GM21576 (cell line): Measurements from ENCODE around the gene GJA3.
A peak's percentile ranks its signal among the peaks of the same experiment; 100 is the strongest.

Source experiments
- ATAC-seq: cut with Tn5 transposase; IDR thresholded peaks from one replicate; pipeline ENCODE4 v1.9.1; 2021; ENCODE audit warnings: mild to moderate bottlenecking, moderate library complexity; ENCODE audit not compliant: unreplicated experiment

GJA3 gene

DNA sequence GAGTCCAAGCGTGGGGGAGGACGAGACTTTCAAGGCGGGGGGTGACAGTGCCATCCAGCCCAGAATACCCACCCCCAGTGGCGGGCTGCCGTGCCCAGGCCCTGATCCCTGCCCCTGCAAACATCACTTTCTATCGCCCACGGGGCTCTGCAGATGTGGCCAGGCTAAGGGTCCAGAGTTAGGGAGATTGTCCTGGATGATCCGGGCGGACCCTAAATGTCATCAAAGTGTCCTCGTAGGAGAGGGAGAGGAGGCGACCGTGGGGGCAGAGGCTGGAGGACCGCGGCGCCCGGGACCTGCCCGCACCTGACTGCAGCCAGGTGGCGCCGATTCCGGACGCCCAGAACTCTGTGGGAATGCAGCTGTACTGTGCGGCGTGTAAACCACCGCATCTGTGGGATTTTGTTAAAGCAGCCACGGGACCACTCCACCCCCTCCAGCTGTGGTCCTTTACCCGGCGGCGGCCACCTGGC, 32.4 kb downstream of the GJA3 start:
- peak; percentile 25 for ATAC-seq

- peak; percentile 56 for ATAC-seq
Observed at GRCh38 chr13:20127562-20128458, 33.0 kb downstream of the GJA3 start.

DNA sequence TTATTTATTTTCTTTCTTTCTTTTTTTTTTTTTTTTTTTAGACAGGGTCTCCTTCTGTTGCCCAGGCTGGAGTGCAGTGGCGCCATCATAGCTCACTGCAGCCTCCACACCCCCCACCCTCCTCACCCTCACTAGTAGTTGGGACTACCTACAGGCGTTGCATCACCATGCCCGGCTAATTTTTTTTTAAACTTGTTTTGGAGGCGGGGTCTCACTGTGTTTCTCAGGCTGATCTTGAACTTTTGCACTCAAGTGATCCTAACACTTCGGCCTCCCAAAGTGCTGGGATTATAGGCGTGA, 33.6 kb downstream of the GJA3 start:
- peak; percentile 11 for ATAC-seq

DNA sequence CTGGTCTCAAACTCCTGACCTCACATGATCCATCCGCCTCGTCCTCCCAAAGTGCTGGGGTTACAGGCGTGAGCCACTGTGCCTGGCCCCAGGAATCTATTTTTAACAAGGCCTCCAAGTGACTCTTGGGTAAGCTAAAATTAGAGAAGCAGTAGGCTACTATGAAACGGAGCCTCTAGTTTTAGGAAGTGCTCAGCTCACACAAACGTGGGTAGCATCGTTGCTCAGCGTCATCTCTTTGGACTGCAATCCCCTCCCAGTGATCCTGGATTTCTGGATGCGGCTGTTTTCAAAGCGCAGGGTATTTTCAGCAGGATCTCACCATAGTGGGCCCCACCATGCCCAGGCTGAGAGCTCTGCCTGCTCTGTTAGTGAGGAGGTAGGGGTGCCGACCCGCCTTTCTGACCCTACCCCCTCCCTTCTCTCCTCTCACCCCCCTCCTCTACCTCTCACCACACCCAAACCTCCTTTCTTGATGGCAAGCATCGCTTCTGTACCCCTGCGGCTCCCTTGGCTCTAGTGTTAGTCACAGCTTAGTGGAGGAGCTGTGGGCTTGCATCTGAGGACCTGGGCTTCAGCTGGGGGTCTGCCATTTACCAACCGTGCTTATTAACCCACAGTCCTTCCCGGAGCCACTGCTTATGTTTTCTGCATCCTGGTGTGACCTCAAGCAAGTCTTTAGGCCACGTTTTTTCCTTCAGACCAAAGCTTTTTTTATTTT, 34.2 kb downstream of the GJA3 start:
- ATAC-seq, result no peak

DNA sequence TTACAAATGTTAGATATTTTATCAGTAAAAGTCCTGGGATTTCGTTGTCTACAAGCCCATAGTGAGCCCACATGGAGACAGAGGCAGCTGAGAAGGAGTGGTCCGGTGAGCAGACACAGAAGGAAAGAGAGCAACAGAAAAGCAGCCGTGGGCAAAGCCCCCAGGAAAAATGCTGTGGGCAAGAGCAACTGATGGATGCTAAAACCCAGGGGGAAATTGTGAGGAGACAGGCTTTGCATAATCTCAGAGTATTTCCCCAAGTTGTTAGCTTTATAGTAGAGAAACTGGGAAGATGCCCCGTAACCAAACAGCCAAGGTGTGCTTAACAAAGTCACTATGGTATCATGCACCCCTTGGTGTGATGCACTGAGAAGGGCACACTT, 35.1 kb downstream of the GJA3 start:
- no peak for ATAC-seq

DNA sequence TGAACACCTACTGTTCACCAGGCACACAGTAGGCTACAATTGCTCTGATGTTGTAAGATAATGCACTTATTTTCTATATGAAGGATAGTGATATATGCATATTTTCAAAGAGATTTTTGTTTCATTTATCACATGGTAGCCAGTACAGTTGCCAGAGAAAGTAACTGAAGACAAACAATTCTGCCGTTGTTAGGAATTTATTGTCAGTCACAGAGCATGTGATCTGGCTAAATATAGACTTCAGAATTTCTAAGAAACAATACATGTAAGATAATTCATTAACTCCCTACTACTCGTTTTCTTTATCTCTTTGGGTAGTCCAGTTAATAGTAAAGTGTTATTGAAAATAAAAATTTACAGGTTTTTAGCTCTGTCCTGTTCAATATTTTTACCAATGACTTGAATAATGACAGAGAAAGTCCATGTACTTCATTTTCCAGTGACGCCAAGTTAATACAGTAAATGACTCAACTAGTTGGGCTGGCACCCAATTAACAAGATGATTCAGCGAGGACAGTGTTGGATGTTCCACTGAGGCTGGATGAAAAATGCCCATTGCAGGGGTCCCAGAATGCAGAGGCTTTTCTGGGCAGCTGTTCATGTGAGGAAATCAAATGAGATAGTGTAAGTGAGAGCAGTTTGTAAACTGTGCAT, 35.6 kb downstream of the GJA3 start:
- no peak for ATAC-seq

GRCh38 chr13:20124303-20124702, 36.5 kb downstream of the GJA3 start:
- no peak for ATAC-seq

DNA sequence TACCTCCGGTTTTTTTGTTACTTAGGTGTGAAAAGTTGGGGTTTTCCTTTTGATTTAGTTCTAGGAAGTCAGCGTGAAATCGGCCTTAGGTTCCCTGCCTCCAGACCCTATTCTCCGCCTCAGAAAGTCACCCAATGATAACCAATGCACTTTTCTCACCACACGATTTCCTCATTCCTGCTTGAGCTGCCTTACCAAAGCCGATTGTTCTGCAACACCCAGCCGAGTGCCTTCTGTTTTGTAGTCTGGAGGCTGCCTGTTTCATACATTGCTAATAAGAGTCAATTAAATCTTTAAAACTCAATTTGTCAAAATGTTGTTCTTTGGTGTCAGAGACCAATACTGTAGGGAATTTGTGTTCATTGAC, 39.7 kb downstream of the GJA3 start:
- no peak for ATAC-seq

DNA sequence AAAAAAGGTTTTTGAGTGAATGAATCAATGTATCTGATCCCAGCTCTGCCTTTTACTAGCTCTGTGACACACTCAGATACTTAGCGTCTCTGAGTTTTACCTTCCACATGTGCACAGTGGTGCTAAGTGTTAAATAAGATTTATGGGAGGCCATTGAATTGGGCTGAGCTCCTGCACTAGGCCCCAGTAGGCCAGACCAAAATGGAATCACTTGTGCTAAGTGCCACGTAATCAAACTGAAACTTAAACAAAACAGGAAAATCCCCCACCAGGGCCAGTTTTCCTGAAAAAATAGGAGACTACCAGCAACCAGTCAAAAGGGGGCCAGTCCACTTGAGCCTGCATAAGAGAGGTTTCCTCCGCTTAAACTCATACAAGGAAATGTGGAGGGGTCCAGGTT, 40.9 kb downstream of the GJA3 start:
- no peak for ATAC-seq

DNA sequence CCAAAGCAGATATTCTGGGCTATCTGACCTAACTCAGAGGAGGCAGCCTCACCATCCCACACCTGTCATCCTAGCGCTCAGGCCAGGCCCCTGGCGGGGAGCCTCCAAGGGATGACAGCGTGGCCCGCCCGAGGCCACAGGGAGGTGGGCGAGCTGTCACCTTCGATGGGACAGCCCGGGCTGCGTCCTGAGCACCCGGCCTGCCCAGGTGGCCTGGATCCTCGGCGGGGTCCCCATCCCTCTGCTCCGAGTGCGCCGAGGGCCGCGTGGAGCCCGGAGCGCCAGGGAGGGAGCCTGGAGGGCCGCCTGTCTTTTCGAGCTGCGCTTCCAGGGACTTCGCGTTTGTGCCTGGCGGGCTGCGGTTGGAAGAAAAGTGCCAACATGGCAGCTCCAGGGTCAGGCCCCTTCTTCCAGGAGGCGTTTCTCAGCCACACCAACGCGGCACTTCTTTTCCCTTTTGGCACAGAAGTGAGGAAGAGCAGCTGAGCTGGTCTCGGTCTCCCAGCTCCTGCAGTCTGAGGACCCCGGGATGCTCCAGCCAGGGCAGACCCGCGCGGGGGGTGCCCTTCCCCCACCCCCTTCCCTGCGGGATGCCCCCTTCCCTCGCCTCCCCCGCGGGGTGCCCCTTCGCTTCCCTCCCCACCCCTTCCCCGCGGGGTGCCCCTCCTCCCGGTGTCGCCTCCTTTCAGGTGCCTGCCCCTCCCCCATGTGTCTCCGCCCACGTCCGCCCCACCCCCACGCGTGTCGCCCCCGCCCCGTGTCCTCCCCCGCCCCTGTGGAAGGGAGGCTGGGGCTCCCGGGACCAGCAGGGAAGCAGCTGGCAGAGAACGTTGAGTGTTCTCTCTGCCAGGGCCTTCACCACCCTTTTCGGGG, 42.3 kb downstream of the GJA3 start:
- no peak for ATAC-seq

DNA sequence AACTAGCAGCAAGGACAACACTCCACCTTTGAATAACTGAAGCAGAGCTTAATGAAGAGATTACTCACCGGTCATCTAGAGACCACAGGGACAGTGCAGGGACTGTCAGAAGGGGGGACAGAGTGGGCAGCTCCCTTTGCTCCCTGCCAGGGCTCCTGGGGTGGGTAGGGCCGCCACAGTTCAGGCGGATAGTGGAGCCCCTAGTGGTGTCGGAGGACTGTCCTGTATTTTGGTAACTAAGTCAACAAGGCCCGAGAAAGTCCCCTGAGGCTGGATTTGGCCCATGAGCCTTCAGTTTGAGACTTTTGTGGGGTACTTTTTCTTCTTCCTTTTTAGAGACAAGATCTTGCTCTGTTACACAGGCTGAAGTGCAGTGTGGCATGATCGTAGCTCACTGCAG, 44.6 kb downstream of the GJA3 start:
- no peak for ATAC-seq

DNA sequence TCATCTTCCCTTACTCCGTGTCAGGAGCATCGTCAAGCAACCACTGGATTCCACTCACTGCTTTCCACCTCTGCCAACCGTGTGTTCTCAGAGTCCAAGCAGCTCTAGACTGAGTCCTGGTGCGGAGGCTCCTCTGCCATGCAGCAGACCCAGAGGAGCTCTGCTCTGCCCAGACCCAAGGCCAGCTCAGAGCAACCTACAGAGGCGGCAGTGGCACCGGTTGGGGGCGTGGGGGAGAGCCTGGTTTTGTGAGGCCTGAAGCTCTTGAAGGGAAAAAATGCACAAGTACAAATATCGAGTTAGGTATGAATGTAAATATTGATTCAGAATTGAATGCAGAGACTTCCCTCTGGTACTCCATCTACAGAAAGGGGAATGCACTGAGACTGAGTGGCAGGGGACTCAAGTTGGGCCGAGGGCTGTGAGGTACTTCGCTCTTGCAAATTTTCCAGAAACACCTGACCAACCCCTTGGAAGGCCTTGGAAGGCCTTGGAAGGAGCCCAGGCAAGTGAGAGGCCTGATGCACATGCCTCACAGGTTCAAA, 46.7 kb downstream of the GJA3 start:
- ATAC-seq, result no peak

DNA sequence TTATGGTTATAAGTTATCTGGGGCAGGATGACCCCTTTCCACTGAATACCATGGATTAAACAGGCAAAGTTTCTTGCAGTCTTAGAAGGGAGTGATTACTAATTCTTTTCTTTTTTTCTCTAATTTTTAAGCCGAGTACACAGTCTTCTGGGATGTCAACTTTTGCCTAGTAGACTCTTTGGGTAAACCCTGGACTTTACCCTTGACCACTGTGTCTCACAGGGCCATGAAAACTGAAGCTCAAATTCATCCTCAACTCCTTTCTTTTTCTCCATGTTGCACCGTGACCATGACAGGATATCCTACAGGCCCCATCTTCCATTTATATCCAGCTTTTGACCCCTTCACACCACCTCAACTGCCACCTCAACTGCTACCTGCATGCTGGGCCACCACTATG, 51.8 kb downstream of the GJA3 start:
- ATAC-seq, result no peak

GRCh38 chr13:20106742-20107141, 54.1 kb downstream of the GJA3 start:
- no peak for ATAC-seq

GRCh38 chr13:20105161-20105689, 55.6 kb downstream of the GJA3 start:
- ATAC-seq, result no peak

- no peak for ATAC-seq
Observed at GRCh38 chr13:20102525-20103180, 58.2 kb downstream of the GJA3 start.

GRCh38 chr13:20101467-20102316, 59.2 kb downstream of the GJA3 start:
- no peak for ATAC-seq

DNA sequence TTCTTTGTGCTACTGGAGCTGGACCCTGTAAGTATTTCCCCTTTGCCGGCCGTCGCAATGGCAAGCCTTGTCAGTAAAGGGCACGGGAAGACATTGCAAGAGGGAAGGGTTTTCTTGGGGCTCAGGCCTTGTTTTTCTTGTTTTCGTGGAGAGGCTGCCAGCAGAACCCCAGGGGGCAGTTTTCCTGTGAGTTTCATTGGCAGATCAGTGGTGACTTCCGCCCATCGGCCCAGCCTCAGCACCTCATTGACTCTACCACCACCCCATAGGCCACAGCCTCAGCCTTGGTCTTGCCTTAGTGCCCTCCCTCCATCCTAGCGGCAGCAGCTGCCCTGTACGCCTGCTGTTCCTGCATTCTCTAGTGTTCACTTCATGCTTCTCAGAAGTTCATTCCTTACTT, 61.5 kb downstream of the GJA3 start:
- ATAC-seq, result no peak

DNA sequence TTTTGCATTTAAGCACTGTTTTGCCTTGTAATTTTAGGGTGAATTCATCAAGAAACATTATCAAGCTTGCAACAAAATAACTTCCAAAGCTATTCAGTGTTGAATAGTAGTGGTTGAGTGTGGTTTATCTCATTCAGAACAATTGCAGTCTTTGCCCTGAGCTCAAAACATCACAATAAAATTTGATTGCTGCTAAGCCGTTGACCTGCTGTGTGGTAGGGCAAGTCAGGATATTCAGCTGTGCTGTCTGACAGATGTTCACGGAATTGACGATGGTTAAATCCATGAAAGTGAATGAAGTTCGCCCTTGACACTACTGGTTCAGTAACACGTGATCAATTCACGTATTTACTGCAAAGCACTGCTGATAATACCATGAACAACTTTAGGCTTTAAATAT, 66.9 kb downstream of the GJA3 start:
- no peak for ATAC-seq
